ENCODE results near the gene FBXL14. TPM values are rescaled to one million over a fixed set of nuclear protein-coding genes. Genes with fewer than 3 reads are reported as not detected.

Gene FBXL14
- total RNA-seq, 6 donors from 2014 or later: 8.5 to 22.0 (median 14.4) TPM

- Histone ChIP-seq H3K4me3 (no peak overlapping the region), H3K27me3 (peaks cover 0 to 11% (median 8%) of the 10 kb centered on the region in 4 donors), H3K27ac (no peak overlapping the region), H3K36me3 (no peaks in the 10 kb centered on the region), H3K4me1 (peaks cover 0 to 12% (median 3%) of the 10 kb centered on the region in 4 donors), H3K9me3 (no peaks in the 10 kb centered on the region)
- 81 to 87% methylated on average over 10 of the region's 10 CpGs for WGBS, 2 donors
- ATAC-seq (ENCODE audit: low FRiP score in 2 of 2) (no peak), DNase-seq (no peak)
- TF ChIP-seq EP300 (IDR thresholded peaks at IDR 0.05) (no peak), POLR2AphosphoS5 (IDR thresholded peaks at IDR 0.05) (no peak)
These were observed 68.5 kb downstream of the FBXL14 start for GRCh38 chr12:1525858-1526257.

- Histone ChIP-seq H3K27me3 (no peaks in the 10 kb centered on the region), H3K4me1 (peaks cover 5 to 12% (median 8%) of the 10 kb centered on the region in 4 donors), H3K4me3 (no peak overlapping the region), H3K27ac (no peak overlapping the region), H3K36me3 (no peaks in the 10 kb centered on the region), H3K9me3 (no peaks in the 10 kb centered on the region)
- no peak for ATAC-seq (ENCODE audit: low FRiP score in 2 of 2)
- no peak for DNase-seq
- TF ChIP-seq EP300 (IDR thresholded peaks at IDR 0.05) (no peak), POLR2A (IDR thresholded peaks at IDR 0.05) (no peak), CTCF (IDR thresholded peaks at IDR 0.05) (no peak), POLR2AphosphoS5 (IDR thresholded peaks at IDR 0.05) (no peak)
- 54% methylated on average over 13 of the region's 13 CpGs for WGBS, 2 donors
These were observed 70.8 kb downstream of the FBXL14 start for GRCh38 chr12:1523558-1524050.

GRCh38 chr12:1523046-1523445 is 71.3 kb downstream of the FBXL14 start:
- TF ChIP-seq CTCF (IDR thresholded peaks at IDR 0.05) (no peak), POLR2A (IDR thresholded peaks at IDR 0.05) (no peak), EP300 (IDR thresholded peaks at IDR 0.05) (no peak), POLR2AphosphoS5 (IDR thresholded peaks at IDR 0.05) (no peak)
- no peak overlapping the region for H3K27ac ChIP-seq
- ATAC-seq (ENCODE audit: low FRiP score in 2 of 2): no peak
- WGBS, 2 donors: 85 to 100% methylated on average over 1 to 7 of the region's 8 CpGs
- no peak overlapping the region for H3K4me3 ChIP-seq
- DNase-seq: no peak
- H3K9me3 ChIP-seq: no peaks in the 10 kb centered on the region
- no peaks in the 10 kb centered on the region for H3K36me3 ChIP-seq
- no peaks in the 10 kb centered on the region for H3K27me3 ChIP-seq
- H3K4me1 ChIP-seq: peaks cover 5 to 14% (median 8%) of the 10 kb centered on the region in 4 donors

GRCh38 chr12:1519642-1520041 is 74.7 kb downstream of the FBXL14 start:
- 55 to 69% methylated on average over 5 of the region's 5 CpGs for WGBS, 2 donors
- Histone ChIP-seq H3K4me3 (no peak overlapping the region), H3K36me3 (no peaks in the 10 kb centered on the region), H3K27ac (no peak overlapping the region), H3K9me3 (peaks cover 0 to 4% (median 0%) of the 10 kb centered on the region in 4 donors), H3K27me3 (no peaks in the 10 kb centered on the region), H3K4me1 (peaks cover 5 to 14% (median 8%) of the 10 kb centered on the region in 4 donors)
- ATAC-seq (ENCODE audit: low FRiP score in 2 of 2): peak; percentile 29 to 44
- DNase-seq: no peak
- TF ChIP-seq POLR2AphosphoS5 (IDR thresholded peaks at IDR 0.05) (no peak), POLR2A (IDR thresholded peaks at IDR 0.05) (no peak), CTCF (IDR thresholded peaks at IDR 0.05) (no peak), EP300 (IDR thresholded peaks at IDR 0.05) (no peak)

GRCh38 chr12:1518591-1519516 is 75.5 kb downstream of the FBXL14 start:
- H3K4me1 ChIP-seq: peaks cover 5 to 14% (median 8%) of the 10 kb centered on the region in 4 donors
- 46 to 50% methylated on average over 18 to 29 of the region's 29 CpGs for WGBS, 2 donors
- H3K36me3 ChIP-seq: no peaks in the 10 kb centered on the region
- peak overlapping the region in 1 of 4 donors; percentile 7 for H3K4me3 ChIP-seq
- peaks cover 0 to 4% (median 0%) of the 10 kb centered on the region in 4 donors for H3K9me3 ChIP-seq
- no peak overlapping the region for H3K27ac ChIP-seq
- ATAC-seq (ENCODE audit: low FRiP score in 2 of 2): peak; percentile 49 to 68
- DNase-seq: peak in 1 of 2 donors; percentile 33
- TF ChIP-seq EP300 (IDR thresholded peaks at IDR 0.05) (no peak), POLR2AphosphoS5 (IDR thresholded peaks at IDR 0.05) (no peak), POLR2A (IDR thresholded peaks at IDR 0.05) (no peak), CTCF (IDR thresholded peaks at IDR 0.05) (no peak)
- H3K27me3 ChIP-seq: no peaks in the 10 kb centered on the region

All from upper lobe of left lung (tissue), 6 donors.